GM12878 (cell line): ENCODE data around the gene TOPAZ1. TPM values are rescaled to one million over a fixed set of nuclear protein-coding genes. Genes with fewer than 3 reads are reported as not detected.
A peak's percentile ranks its signal among the peaks of the same experiment; 100 is the strongest.

Source experiments
- ATAC-seq: fragments of 200-7000 bp; cut with Tn5 transposase; 3 replicates; pipeline ENCODE4 v1.9.1; 2020; ENCODE audit warnings: mild to moderate bottlenecking, moderate library complexity
- BruUV-seq: library from RNA; stranded (reverse); fragments of 400-500 nt; replicated peaks from 2 replicates; lab custom pipeline; 2021; lab: Mats Ljungman, UMichigan
- CTCF ChIA-PET: fragments of 300-600 bp; sonication (Branson Sonifier 250); formaldehyde crosslinking; extraction: SDS; loops from one replicate; lab custom pipeline; 2021; ENCODE audit warnings: inconsistent platforms; lab: Yijun Ruan, JAX
- POLR2A ChIA-PET: fragments of 350-600 bp; formaldehyde crosslinking; extraction: SDS; loops from one replicate; lab custom pipeline; 2021; ENCODE audit warnings: inconsistent platforms; lab: Charles Lee
- RAD21 ChIA-PET: fragments of 300-600 bp; sonication (Branson Sonifier 250); formaldehyde crosslinking; loops from one replicate; lab custom pipeline; 2023; ENCODE audit warnings: antibody characterized with exemption; ENCODE audit not compliant: unreplicated experiment; lab: Charles Lee
- SMC1A ChIA-PET: fragments of 300-600 bp; sonication (Branson Sonifier 250); formaldehyde crosslinking; loops from one replicate; lab custom pipeline; 2023; ENCODE audit not compliant: unreplicated experiment, uncharacterized antibody; lab: Charles Lee
- DNase-seq: peaks from one replicate; pipeline ENCODE4 v3.0.0-alpha.2; 2011; ENCODE audit warnings: low read depth, low spot score
- FAIRE-seq: peaks from 3 replicates; lab custom pipeline; 2011; peaks lifted over from hg19 to GRCh38; lab: Jason Lieb, UNC
- H2AFZ ChIP-seq: 2 replicates; pipeline ENCODE4 v1.6.0; 2011; ENCODE audit warnings: low read depth, low read length, control low read depth; ENCODE audit not compliant: control insufficient read depth
- H3K27ac ChIP-seq: 2 replicates; pipeline ENCODE4 v1.5.1; 2011; ENCODE audit warnings: control low read depth; ENCODE audit not compliant: control insufficient read depth, insufficient read depth
- H3K27me3 ChIP-seq, 2 experiments: replicated peaks in 1 of 2; 2 replicates each; pipeline versions ENCODE4 v1.6.0 to v1.6.1; 2011; ENCODE audit warnings: low read length in 1 of 2; ENCODE audit not compliant: control insufficient read depth in 2 of 2, insufficient read depth in 2 of 2
- H3K36me3 ChIP-seq, 2 experiments: 2 replicates each; pipeline ENCODE4 v1.5.1; 2011; ENCODE audit warnings: low read length in 1 of 2; ENCODE audit not compliant: control insufficient read depth in 2 of 2, insufficient read depth in 2 of 2
- H3K4me1 ChIP-seq: 2 replicates; pipeline ENCODE4 v1.6.1; 2011; ENCODE audit warnings: mild to moderate bottlenecking, low read length, moderate library complexity, mixed read lengths; ENCODE audit not compliant: control insufficient read depth, insufficient read depth
- H3K4me2 ChIP-seq: 2 replicates; pipeline ENCODE4 v1.6.0; 2011; ENCODE audit warnings: control low read depth; ENCODE audit not compliant: control insufficient read depth, insufficient read depth
- H3K4me3 ChIP-seq: fragments of 200-600 bp; sonication (generic); 2 replicates; pipeline ENCODE4 v1.5.1; 2016
- H3K79me2 ChIP-seq: 2 replicates; pipeline ENCODE4 v1.6.0; 2011; ENCODE audit warnings: low read length; ENCODE audit not compliant: control insufficient read depth, insufficient read depth
- H3K9ac ChIP-seq: 2 replicates; pipeline ENCODE4 v1.8.0; 2011; ENCODE audit warnings: low read length, control low read depth, mixed read lengths; ENCODE audit not compliant: control insufficient read depth, insufficient read depth
- H3K9me3 ChIP-seq: replicated peaks from 3 replicates; pipeline ENCODE4 v1.5.1; 2011; ENCODE audit warnings: mild to moderate bottlenecking, low read length; ENCODE audit not compliant: control insufficient read depth, insufficient read depth
- H4K20me1 ChIP-seq: 2 replicates; pipeline ENCODE4 v1.6.0; 2011; ENCODE audit not compliant: control insufficient read depth, insufficient read depth
- ASH2L ChIP-seq: fragments of 300-600, 200-600 bp; sonication (generic); IDR thresholded peaks from 2 replicates; pipeline ENCODE4 v1.6.1; 2017; ENCODE audit warnings: low read depth, mild to moderate bottlenecking, borderline replicate concordance
- CEBPB ChIP-seq, 2 experiments: fragments of 150-350 bp in 1 of 2; IDR thresholded peaks; 2 replicates each; pipeline ENCODE4 v1.6.1; 2012 to 2014; ENCODE audit warnings: low read depth in 2 of 2, low read length in 2 of 2, borderline replicate concordance in 1 of 2, inconsistent platforms in 1 of 2
- CHD4 ChIP-seq: fragments of 200-600 bp; sonication (generic); IDR thresholded peaks from 2 replicates; pipeline ENCODE4 v1.6.1; 2016; ENCODE audit warnings: mild to moderate bottlenecking
- EP300 ChIP-seq, 2 experiments: fragments of 150-350 bp in 1 of 2; IDR thresholded peaks; 2 replicates each; pipeline ENCODE4 v1.6.1; 2011 to 2012; ENCODE audit warnings: low read depth in 2 of 2, low read length in 2 of 2, borderline replicate concordance in 1 of 2, improper control_type of control experiment in 1 of 2, inconsistent platforms in 1 of 2; ENCODE audit not compliant: control insufficient read depth in 1 of 2
- GATAD2B ChIP-seq: fragments of 450-650 bp; conservative IDR thresholded peaks from 2 replicates; pipeline ENCODE4 v1.6.1; 2017; ENCODE audit warnings: low read depth, mild to moderate bottlenecking, moderate library complexity
- JUNB ChIP-seq: IDR thresholded peaks from 2 replicates; pipeline ENCODE4 v1.6.1; 2016; ENCODE audit warnings: antibody characterized with exemption, mild to moderate bottlenecking
- MTA3 ChIP-seq: IDR thresholded peaks from 2 replicates; pipeline ENCODE4 v1.6.1; 2012; ENCODE audit warnings: low read length, inconsistent platforms, borderline replicate concordance
- NFYB ChIP-seq: IDR thresholded peaks from 2 replicates; pipeline ENCODE4 v1.6.1; 2011; ENCODE audit warnings: low read depth, mild to moderate bottlenecking, low read length, improper control_type of control experiment, moderate library complexity; ENCODE audit not compliant: insufficient read depth
- NR2C1 ChIP-seq: fragments of 450-650 bp; IDR thresholded peaks from 2 replicates; pipeline ENCODE4 v1.6.1; 2017; ENCODE audit warnings: antibody characterized with exemption, mild to moderate bottlenecking, moderate library complexity
- SIN3A ChIP-seq: IDR thresholded peaks from 2 replicates; pipeline ENCODE4 v1.6.1; 2012; ENCODE audit warnings: low read depth, low read length, improper control_type of control experiment
- SMC3 ChIP-seq: IDR thresholded peaks from 2 replicates; pipeline ENCODE4 v1.6.1; 2011; ENCODE audit warnings: low read length, improper control_type of control experiment, borderline replicate concordance
- SP1 ChIP-seq: IDR thresholded peaks from one replicate; pipeline ENCODE4 v1.6.1; 2011; ENCODE audit warnings: low read depth, low read length
- TBL1XR1 ChIP-seq: IDR thresholded peaks from 2 replicates; pipeline ENCODE4 v1.6.1; 2012; ENCODE audit warnings: low read depth, low read length, improper control_type of control experiment
- WGBS: methylation state at CpG from one replicate; pipeline ENCODE4 v1.1.6; 2016; ENCODE audit warnings: low lambda C conversion rate; ENCODE audit not compliant: insufficient replicate concordance, insufficient coverage; ENCODE audit errors: missing lambda C conversion rate; 5-methylcytosine and 5-hydroxymethylcytosine counted together
- in situ Hi-C: fragments of 300-500 bp; cut with MboI; formaldehyde crosslinking; loops from 9 replicates; pipeline ENCODE4 v1.14.3; 2018; ENCODE audit warnings: mixed read lengths
- intact Hi-C: fragments of 100-400 bp; cut with micrococcal nuclease; formaldehyde crosslinking; loops from one replicate; pipeline ENCODE4 v1.14.2; 2022; ENCODE audit not compliant: unreplicated experiment
- polyA plus RNA-seq, 11 experiments: library from polyadenylated mRNA; depleted of rRNA in 4 of 11; unstranded in 6 of 11; stranded (reverse) in 5 of 11; fragments of >200 nt; fragmentation: Nextera tagmentation in 4 of 11; fragmentation: Illumina TruSeq in 1 of 11; extraction: Ambion mirVana in 4 of 11; extraction: Trizol in 1 of 11; gene quantifications; 1 replicate in 1 of 11; 2 replicates in 10 of 11; pipeline versions ENCODE4 v1.2.1 to v1.2.3, GENCODE V29; 2011 to 2016; ENCODE audit warnings: inconsistent platforms in 2 of 11, missing spikeins in 2 of 11, low read depth in 1 of 11
- total RNA-seq, 4 experiments: library from RNA; depleted of rRNA in 3 of 4; stranded (reverse); fragments of >200 nt in 3 of 4; fragmentation: Illumina TruSeq in 1 of 4; extraction: Trizol in 1 of 4; gene quantifications; 2 replicates each; pipeline versions ENCODE4 v1.2.1 to v1.2.3, GENCODE V29; 2013 to 2021
- TF ChIP-seq, protein P1 (sequence below): IDR thresholded peaks from 2 replicates; pipeline ENCODE4 v1.6.1; 2012; ENCODE audit warnings: improper control_type of control experiment, low read depth, low read length; ENCODE audit not compliant: insufficient replicate concordance
- TF ChIP-seq, protein P2 (sequence below), 3 experiments: IDR thresholded peaks in 2 of 3; conservative IDR thresholded peaks in 1 of 3; 2 replicates each; pipeline ENCODE4 v1.5.1; 2011; ENCODE audit warnings: low read depth in 3 of 3, low read length in 3 of 3, mild to moderate bottlenecking in 3 of 3, control low read depth in 2 of 3, moderate library complexity in 2 of 3, inconsistent platforms in 1 of 3, mixed read lengths in 1 of 3; ENCODE audit not compliant: control insufficient read depth in 2 of 3, insufficient read depth in 1 of 3; ENCODE audit errors: extremely low read depth in 1 of 3

TOPAZ1 gene
- total and polyA plus RNA-seq, 10 of the 15 experiments (the other 5 are each of a cell fraction or from before 2014, with no cell fraction given): 0.02 TPM; not detected in 9

DNA sequence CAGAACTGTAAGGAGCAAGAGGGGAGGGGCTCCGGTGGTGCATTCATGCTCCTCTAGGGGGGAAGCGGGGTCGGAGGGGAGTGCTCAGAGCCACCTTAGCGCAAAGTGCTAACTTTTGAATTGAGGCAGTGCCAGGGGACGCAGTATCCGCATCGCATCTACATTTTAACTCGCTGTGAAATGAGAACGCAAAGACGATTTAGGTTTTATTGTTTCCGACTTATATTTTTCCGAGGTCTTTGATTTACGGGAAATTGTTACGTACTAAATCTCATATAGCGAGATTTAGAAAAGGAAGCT, 97.1 kb downstream of the TOPAZ1 start:
- in situ Hi-C loops: no loop called here
- no peak for DNase-seq
- peak overlapping the region; percentile 87 for H3K4me3 ChIP-seq
- POLR2A ChIA-PET: interaction anchor here (0.9 to 2.8 kb wide), 9 partner anchors 14 to 176 kb away, joined by 3 to 12 read pairs (median 4); no protein-coding TSS in a partner anchor
- no peaks in the 10 kb centered on the region for H3K36me3 ChIP-seq
- SMC1A ChIA-PET: interaction anchor here (1.0 to 5.1 kb wide), 10 partner anchors 8 to 143 kb away, joined by 3 to 40 read pairs (median 8); no protein-coding TSS in a partner anchor
- no peak for ATAC-seq
- FAIRE-seq: no peak
- BruUV-seq: no TSS peak
- H3K4me2 ChIP-seq: peak overlapping the region; percentile 64
- no peaks in the 10 kb centered on the region for H3K4me1 ChIP-seq
- WGBS: under 1% methylated on average over 15 of the region's 15 CpGs
- RAD21 ChIA-PET: interaction anchor here (1.0 to 4.9 kb wide), 8 partner anchors 15 to 286 kb away, joined by 3 to 35 read pairs (median 5); partner anchors contain the start of genes ZNF197 and ZNF445
- peak overlapping the region; percentile 93 for H3K9ac ChIP-seq
- no peaks in the 10 kb centered on the region for H3K9me3 ChIP-seq
- H2AFZ ChIP-seq: peak overlapping the region; percentile 93
- peak overlapping the region; percentile 95 for H3K27ac ChIP-seq
- intact Hi-C loops: loop anchor here (1.0 to 5.0 kb wide), 2 partner anchors 101 to 174 kb away; no protein-coding TSS in a partner anchor
- H3K79me2 ChIP-seq: peaks cover 23% of the 10 kb centered on the region
- H3K27me3 ChIP-seq: no peaks in the 10 kb centered on the region
- CTCF ChIA-PET: interaction anchor here (1.1 to 3.2 kb wide), 5 partner anchors 15 to 180 kb away, joined by 3 to 19 read pairs (median 7); no protein-coding TSS in a partner anchor
- H4K20me1 ChIP-seq: no peaks in the 10 kb centered on the region
- TF ChIP-seq CHD4 (no peak), EP300 (IDR thresholded peaks at IDR 0.05; ENCODE audit: borderline replicate concordance in 1 of 2, control insufficient read depth in 1 of 2, low read depth in 2 of 2, low read length in 2 of 2) (0 out of 4 replicates have a peak, but pooled peaks of 1 of the 2 experiments have one; percentile 9), SP1 (peak; percentile 2), NFYB (peak; percentile 20; the same call in 1 of the 2 replicates), CEBPB (IDR thresholded peaks at IDR 0.05; ENCODE audit: borderline replicate concordance in 1 of 2, low read depth in 2 of 2, low read length in 2 of 2) (no peak), SIN3A (peak; percentile 32; the same call in 1 of the 2 replicates), NR2C1 (no peak), TBL1XR1 (no peak), SMC3 (peak; percentile 5; the same call in 1 of the 2 replicates), ASH2L (no peak), MTA3 (no peak), GATAD2B (0 out of 2 replicates have a peak, but pooled peaks have one; percentile 7), JUNB (no peak)
- TF ChIP-seq, protein P1, sequence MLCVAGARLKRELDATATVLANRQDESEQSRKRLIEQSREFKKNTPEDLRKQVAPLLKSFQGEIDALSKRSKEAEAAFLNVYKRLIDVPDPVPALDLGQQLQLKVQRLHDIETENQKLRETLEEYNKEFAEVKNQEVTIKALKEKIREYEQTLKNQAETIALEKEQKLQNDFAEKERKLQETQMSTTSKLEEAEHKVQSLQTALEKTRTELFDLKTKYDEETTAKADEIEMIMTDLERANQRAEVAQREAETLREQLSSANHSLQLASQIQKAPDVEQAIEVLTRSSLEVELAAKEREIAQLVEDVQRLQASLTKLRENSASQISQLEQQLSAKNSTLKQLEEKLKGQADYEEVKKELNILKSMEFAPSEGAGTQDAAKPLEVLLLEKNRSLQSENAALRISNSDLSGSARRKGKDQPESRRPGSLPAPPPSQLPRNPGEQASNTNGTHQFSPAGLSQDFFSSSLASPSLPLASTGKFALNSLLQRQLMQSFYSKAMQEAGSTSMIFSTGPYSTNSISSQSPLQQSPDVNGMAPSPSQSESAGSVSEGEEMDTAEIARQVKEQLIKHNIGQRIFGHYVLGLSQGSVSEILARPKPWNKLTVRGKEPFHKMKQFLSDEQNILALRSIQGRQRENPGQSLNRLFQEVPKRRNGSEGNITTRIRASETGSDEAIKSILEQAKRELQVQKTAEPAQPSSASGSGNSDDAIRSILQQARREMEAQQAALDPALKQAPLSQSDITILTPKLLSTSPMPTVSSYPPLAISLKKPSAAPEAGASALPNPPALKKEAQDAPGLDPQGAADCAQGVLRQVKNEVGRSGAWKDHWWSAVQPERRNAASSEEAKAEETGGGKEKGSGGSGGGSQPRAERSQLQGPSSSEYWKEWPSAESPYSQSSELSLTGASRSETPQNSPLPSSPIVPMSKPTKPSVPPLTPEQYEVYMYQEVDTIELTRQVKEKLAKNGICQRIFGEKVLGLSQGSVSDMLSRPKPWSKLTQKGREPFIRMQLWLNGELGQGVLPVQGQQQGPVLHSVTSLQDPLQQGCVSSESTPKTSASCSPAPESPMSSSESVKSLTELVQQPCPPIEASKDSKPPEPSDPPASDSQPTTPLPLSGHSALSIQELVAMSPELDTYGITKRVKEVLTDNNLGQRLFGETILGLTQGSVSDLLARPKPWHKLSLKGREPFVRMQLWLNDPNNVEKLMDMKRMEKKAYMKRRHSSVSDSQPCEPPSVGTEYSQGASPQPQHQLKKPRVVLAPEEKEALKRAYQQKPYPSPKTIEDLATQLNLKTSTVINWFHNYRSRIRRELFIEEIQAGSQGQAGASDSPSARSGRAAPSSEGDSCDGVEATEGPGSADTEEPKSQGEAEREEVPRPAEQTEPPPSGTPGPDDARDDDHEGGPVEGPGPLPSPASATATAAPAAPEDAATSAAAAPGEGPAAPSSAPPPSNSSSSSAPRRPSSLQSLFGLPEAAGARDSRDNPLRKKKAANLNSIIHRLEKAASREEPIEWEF: no peak
- TF ChIP-seq, protein P2, sequence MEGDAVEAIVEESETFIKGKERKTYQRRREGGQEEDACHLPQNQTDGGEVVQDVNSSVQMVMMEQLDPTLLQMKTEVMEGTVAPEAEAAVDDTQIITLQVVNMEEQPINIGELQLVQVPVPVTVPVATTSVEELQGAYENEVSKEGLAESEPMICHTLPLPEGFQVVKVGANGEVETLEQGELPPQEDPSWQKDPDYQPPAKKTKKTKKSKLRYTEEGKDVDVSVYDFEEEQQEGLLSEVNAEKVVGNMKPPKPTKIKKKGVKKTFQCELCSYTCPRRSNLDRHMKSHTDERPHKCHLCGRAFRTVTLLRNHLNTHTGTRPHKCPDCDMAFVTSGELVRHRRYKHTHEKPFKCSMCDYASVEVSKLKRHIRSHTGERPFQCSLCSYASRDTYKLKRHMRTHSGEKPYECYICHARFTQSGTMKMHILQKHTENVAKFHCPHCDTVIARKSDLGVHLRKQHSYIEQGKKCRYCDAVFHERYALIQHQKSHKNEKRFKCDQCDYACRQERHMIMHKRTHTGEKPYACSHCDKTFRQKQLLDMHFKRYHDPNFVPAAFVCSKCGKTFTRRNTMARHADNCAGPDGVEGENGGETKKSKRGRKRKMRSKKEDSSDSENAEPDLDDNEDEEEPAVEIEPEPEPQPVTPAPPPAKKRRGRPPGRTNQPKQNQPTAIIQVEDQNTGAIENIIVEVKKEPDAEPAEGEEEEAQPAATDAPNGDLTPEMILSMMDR (IDR thresholded peaks at IDR 0.05 in 2 of 3, conservative IDR thresholded peaks at IDR 0.05 in 1 of 3; ENCODE audit: control insufficient read depth in 2 of 3, extremely low read depth in 1 of 3, insufficient read depth in 1 of 3, low read depth in 3 of 3, low read length in 3 of 3): peak in 1 of 3 experiments; percentile 3; a peak in 1 of 6 replicates
